ENCODE results near the gene CBARP.

The CBARP gene

DNA sequence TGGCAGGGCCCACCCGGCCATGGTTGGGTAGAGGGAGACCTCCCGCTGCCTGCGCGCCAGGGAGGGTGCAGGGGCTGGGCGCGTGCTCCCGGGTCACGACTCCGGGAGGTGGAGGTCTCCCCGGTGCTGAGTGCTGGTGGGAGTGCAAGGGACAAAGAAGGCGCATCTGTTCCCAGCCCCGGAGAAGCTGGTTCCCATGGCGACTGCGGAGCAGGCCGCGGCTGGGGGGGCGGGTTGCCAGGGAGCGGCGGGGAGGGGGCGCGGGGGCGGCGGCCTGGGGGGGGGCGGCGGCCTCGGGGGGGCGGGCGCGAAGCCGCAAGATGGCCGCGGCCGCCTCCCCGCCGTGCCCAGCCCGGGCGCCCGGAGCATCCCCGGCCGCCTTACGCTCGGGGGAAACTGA is 1.2 kb downstream of the CBARP start:
- no peak for FAIRE-seq

DNA sequence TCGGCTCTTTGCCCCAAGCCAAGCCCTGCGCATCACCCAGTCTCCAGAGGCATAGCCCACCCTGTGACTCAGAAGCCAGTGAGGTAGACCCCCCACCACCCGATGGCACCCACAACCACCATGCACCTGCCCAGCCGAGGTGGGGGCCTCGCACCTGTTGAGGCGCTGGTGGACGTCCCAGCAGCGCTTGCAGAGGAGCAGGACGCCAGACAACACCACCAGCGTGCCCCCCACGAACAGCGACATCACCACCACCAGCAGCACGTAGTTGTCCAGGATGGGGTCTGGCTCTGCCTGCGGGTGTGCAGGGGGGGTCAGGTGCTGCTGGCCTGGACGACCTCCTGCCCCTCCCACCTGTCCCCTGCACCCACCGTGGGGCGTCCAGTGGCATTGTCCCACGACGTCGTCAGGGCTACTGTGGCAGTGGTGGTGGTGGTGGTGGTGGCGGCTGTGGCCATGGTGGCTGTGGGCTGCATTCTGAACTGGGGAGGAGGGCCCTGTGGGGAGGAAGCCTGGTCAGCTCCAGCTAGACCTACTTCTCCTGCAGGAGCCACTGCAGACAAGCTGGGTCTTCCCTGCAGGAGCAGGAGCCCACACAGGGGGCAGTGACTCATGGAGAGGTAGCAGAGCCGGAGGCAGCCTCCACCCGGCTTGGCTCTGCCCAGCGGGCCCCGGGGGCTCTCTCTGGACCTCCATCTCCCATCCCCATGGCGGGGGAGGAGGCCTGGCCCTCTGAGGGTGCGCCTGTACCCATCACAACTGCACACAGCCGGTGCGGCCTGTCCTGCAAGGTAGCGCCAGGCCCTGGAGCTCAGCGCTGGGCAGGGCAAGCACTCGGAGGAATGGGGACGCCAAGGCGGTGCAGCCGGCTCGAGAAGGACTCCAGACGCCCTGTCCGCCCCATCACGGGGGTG is 1.9 kb downstream of the CBARP start:
- no peak for FAIRE-seq

DNA sequence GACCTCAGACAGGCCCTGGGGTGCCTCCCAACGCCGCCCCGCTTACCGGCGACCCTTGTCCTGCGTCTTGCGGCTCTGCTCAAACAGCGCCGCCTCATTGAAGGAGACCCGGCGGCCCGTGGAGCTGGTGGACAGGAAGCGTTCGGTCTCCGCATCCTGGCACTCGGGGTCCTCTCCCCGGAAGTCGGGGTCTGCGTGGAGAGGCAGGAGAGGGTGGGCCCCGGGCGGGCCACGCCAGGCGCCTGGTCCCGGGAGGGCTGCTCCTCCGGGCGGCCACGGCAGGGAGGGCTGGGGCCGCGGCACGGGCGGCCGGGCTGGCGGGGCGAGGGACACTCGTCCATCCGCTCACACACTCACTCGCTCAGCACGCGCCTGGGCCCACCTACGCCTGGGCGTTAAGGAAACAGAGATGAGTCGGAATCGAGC is 2.8 kb downstream of the CBARP start:
- no peak for FAIRE-seq

DNA sequence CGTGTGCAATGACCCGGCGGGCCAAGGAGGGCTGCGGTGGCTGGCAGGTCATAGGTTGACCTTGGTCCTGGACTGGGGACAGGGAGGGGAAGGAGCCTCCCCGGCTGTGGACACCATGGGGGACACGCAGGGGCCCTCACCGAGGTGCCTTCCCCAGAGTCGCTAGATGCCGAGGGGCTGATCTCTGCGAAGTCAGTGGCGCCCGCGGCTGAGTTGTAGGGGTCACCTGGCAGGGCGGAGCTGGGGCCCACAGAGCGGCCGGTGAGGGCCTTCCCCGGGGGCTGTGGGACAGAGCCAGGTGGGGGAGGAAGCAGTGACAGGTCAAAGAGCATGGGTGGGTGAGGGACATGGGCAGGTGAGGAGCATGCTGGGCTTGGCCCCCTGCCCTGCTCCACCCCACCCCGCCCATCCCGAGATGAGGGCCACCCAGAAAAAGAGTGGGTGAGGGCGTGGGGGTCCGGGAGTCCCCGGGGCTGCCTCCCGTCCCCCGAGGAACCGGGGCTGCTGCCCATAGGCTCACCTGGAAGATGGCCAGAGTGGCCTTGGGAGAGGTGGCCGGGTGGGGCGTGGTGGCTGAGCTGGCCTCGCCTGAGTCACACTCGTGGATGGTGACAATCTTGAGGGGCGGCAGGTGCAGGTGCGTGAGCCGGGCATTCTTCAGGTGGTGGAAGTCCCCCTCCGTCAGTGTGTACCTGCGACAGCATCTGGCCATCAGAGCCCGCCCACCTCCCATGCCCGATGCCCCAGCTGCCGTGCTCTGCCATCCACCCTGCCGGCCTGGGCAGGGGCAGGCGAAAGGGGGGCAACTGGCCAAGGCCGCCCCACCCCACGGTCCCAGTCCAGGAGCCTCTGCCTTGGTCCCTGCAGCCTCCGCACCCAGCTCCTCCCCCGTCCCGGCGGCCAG is 3.5 kb downstream of the CBARP start:
- no peak for FAIRE-seq

DNA sequence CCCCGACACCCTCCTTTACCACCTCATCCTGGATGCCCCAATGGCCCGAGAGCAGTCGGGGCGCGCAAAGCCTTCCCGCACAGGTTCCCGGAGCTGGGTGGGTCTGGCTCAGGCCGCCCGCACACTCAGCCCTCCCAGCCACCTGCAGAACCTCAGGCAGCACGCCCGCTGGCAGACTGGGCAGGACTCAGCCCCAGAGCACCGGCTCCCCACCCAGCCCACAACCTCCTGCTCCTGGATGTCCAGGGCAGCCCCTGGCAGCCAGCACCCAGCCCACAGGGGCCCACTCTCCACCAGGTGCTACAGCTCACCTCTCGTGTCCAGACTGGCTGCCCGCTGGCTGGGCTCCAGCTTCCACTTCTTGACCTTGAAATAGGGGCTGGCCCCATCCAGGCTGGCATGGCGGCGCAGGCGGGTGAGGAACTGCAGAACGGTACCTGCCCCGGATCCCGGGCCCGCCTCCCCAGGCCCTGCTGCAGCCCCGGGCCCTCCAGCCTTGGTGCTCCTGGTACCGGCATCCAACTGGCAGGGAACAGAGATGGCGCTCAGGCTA is 4.6 kb downstream of the CBARP start:
- no peak for FAIRE-seq

DNA sequence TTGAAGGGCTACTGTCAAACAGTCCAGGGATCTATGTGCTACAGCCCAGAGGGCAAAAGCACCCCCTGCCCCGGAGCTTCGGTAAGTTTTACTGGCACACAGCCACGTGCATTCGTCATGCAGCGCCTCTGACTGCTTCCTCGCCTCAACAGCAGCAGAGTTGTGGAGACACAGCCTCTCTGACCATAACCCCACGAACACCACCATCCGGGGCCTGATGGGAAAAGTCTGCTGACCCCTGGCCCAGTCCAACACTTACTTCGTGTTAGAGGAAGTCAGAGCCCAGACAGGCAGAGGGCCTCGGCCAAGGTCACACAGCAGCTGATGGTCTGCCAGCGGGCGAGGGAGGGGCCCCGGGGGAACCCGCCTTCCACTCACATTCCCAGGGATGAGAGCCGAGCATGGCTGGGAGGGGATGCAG is 5.1 kb downstream of the CBARP start:
- no peak for FAIRE-seq

DNA sequence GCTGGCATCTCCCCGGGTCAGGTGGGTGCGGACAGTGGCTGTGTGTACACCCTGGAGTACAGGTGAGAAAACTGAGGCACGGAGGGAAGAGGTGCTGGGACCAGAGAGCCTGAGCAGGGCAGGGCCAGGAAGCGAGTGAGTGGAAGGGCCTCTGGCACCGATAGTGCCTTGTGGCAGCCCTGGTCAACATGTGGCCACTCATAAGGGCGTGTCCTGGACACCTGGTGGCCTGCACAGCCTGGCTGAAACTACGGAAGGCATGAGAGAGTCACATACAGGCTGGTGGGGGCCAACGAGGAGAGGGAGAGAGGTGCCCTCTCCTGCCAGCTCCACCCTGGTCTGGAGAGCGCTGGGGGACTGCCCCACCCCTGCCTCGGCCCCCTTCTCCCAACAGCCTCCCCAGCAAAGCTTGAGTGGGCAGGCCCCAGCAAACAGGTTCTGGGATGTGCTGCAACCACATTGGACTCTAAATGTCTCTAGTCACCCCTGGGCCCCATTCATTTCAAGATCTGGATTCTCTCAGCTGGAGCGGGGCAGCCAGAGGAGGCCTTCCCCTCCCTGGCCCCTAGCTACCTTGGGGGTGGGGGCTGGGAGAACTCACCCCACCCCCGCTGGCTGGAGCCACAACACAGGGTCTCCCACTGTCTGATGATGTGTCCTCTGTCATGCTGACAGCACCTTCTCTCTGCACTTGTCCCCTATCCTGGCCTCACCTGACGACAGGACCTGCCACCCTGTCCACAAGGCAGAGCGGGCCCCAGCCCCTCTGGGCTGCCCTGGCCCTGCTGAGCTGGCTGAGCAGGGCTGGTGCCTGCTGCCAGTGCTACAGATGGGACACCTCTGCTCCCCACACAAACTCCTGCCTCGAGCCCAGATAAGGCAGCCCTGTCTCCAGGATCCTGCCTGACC is 5.8 kb downstream of the CBARP start:
- no peak for FAIRE-seq

DNA sequence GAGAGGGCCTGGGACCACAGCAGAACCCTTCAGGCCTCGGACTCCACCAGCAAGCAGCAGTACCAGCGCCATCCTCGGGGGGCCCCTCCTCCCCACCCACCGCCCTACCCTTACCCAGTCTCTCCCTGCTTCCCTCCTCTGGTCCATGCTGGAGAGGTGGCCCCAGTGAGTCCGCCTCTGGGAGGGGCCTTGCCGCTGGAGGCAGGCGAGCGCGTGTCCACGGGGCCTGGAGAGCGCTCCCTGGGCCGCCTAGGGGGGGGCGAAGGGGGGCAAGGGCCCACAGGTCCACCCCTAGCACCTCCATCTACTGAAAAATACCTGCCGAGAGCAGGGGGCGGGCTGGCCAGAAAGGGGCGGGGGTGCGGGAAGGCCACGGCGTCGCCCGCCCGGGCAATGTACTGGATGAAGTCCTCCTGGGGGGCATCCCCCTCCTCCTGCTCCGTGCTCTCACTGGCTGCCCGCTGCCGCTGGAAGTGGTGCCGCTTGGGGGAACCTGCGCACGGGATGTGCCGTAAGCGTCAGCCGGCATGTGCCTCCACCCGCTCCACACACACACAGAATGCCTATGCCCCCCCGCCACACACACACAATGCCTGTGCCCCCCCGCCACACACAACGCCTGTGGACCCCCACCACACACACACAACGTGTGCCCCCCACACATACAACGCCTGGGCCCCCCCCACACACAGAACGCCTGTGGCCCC is 6.9 kb downstream of the CBARP start:
- no peak for FAIRE-seq

DNA sequence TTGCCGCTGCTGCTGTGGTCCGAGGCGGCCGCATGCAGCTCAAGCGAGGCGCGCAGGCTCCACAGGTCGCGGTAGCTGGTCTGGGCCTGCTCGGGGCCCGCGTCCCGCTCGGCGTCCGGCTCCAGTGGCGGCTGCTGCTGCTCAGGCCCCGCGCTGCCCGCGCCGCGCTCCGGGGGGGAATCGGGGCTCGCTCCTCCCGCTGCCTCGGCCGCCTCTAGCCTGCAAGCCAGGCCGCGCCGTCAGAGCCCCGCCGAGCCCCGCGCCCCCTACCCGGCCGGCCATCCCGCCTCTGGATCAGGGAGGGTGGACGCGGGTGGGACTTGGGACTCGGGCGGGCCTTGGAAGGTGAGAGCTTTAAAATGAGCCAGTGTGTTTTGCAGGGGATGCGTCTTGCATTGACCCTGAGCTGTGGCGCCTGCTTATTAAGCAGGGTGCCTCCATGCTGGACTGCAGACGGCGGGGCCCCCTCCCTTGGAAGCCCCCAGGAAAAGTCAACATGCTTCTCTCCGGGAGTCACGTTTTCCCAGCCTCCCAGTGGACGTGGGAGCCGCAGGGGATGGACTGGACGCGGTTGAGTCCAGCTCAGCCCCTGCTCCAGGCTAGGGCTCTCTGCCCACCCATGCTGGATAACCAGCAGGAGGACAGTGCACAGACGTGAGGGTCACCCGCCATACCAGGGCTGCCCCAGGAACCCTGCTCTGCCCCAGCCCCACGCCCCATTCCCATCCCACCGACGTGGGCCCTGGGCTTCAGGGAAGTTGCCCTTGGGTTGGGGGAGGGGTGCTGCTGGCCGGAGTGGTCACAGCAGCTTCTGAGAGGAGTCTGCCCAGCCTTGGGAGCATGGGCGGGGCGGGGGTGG is 7.7 kb downstream of the CBARP start:
- FAIRE-seq: no peak

DNA sequence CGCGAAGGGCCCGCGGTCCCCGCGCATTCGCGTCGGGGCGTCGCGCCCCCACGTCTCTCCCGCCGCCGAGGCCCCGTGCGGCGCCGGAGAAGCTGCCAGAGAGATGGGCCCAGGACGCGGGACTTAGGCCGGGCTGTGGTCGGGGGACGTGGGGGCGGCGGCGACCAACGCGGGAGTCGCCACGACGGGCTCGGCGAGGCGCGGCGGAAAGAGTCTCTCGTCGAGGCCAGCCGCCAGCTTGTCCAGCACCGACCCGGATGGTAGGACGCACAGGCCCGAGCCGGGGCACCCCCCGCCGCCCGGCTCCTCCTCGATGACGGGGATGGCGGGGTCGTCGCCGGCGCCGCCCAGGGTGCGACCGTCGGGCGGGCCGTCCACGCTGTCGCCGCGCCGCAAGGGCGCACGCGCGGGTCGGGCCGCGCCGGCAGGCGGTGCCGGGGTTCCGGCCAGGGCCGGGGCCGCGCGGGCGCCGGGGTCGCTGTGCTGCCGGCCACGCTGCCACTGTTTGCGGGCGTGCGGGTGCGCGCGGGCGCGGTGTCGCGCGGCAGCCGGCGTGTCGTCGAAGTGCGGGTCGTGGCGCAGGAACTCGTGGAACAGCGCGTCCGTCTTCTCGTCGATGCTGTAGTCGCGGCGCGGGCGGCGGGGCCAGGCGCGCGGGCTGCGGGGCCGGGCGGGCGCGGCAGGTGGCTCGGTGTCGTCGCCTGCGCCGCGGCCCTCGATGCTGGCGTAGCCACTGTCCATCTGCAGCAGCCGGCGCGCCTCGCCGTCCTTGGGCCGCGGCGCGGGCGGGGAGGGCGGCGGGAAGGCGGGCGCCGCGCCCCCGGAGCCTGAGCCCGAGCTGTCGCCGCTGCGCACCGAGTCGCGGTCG is 8.5 kb downstream of the CBARP start:
- no peak for FAIRE-seq

DNA sequence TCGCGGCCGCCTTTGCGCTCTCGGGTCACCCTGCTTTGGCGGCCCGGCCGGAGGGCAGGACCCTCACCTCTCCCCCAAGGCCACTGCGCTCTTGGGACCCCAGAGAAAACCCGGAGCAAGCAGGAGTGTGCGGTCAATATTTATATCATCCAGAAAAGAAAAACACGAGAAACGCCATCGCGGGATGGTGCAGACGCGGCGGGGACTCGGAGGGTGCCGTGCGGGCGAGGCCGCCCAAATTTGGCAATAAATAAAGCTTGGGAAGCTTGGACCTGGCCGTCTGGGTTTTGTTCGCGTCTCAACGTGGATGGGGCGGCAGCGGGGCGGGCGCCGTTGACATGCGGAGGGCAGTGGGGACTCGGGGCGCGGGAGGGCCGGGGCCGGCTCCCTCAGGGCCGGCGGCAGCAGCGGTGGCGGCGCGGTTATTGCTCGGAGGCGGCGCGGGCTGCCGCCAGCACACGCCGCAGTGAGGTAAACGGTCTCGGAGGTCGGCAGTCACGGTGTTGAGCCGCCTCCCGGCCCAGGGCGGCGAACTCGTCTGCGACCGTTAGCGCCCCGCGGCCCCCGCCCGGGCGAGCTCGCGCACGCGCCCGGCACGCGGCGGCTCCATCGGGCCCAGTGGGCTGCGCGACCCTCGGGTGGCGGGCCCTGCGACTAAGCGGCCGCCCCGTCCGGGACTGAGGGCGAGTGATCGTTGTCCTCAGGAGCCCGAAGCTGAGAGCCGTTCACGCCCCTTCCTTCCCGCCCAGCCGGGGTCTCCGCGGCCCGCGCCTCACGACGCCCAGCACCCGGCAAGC is 9.4 kb downstream of the CBARP start:
- FAIRE-seq: no peak

DNA sequence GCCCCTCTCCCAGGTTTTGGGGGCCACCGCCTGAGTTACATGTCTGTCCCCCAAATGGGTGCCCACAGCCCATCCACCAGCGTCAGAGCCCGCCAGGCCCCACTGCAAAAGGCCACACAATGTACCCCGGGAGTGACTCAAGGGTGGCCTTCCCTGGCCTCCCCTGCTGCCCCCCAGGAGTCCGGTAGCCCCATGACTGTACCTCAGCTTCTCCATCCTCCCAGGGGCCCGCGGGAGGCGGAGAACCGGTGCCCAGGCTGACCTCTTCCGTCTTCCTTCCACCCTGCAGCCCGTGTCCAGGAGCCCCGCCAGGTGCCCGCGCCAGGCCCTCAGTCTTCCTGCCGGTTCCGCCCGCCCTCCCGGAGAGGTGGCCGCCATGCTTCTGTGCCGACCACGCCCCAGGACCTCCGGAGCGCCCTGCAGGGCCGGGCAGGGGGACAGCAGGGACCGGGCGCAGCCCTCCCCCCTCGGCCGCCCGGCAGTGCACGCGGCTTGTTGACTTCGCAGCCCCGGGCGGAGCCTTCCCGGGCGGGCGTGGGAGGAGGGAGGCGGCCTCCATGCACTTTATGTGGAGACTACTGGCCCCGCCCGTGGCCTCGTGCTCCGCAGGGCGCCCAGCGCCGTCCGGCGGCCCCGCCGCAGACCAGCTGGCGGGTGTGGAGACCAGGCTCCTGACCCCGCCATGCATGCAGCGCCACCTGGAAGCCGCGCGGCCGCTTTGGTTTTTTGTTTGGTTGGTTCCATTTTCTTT is 10.3 kb downstream of the CBARP start:
- FAIRE-seq: no peak

DNA sequence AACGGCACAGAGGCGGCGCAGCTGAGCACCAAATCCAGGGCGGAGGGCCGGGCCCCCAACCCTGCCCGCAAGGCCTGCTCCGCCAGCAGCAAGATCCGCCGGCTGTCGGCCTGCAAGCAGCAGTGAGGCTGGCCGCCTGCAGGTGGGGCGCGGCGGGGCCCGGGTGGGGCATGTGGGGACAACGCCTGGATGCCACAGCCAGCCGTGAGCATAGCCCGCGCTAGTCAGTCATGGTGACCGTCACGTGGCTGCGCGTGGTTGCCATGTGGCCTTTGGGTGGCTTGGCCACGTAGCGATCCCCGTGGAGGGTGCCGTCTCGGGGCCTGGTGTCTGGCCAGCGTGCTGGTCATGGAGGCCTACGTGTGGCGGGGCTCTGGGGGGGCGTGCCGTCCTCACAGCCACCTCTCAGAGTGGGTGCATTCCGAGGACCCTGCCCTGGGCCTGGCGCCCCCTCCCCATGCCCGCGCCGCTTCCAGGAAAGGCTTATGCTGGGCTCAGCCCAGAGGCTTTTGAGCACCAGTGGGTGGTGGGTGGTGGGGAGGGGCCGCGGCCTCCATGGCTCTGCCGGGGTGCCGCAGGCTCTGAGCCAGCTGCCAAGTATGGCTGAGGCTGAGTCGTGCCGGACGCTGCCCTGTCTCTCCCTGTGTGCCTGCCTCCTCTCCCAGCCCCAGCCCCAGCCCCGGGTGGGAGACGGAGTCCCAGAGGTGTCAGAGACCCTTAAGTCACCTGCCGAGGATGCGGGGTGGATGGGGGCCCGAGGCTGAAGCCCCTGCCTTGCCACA is 11.1 kb downstream of the CBARP start:
- FAIRE-seq: no peak

DNA sequence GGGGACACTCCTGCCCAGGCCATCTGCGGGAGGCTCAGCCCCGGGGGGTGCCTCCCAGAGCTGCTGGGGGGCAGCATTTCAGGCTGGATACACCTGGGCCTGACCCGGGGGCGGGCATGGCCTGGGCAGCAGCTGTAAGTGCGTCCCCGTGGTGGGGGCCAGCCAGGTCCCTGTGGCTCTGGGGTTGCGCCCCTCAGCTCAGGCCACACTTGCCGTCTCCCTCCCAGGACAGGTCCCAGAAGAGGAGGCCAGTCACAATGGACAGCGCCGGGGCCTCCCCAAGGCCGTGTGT is 11.6 kb downstream of the CBARP start:
- FAIRE-seq: no peak

DNA sequence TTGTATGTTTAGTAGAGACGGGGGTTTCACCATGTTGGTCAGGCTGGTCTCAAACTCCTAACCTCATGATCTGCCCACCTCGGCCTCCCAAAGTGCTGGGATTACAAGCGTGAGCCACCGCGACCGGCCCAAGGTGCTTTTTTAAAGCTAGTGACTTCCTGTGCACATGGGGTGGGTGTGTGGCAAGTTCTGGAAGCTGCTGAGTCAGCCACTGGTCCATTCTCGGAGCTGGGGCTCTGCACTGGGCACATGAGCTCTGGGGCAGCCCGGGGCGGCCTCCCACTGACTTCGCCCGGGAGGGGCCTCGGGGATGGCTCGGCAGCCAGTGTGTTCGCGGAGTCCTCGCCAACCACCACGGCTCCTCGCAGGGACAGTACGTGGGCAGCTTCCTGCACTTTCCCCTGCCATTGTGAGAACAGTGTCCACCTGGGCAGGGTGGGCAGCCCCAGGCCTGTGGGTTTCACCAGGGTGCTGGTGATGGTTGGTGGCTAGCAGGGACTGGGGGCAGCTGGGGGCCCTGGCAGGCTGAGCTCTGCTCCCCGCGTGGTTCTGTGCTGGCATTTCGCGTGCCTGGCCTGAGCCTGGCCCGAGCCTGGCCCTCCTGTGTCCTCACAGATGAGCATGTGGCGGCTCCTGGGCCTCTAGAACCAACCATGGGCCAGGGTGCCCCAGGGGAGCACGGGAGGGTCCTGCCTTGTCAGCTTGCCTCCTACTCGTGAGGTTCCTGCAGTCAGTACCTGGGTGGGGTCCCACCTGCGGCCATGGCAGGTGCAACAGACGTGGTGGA is 12.2 kb downstream of the CBARP start:
- no peak for FAIRE-seq

DNA sequence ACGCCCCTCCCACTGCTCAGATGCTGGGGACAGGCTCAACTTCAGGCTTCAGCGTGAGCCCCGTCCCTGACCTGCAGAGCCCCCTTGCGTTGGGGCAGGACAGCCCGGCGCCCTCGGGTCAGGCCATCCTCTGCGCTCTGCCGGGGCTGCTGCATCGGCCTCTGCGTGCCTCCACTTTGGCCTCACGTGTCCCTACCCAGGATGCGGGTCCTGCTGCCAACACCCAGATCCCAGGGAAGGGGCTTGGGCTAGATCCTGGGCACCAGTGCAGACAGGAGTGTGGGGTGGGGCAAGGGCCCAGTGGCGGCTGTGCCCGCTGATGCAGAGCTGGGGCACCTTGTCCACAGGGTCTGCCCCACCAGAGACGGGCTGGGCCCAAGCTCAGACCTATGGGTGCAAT is 13.0 kb downstream of the CBARP start:
- no peak for FAIRE-seq

Data from A204.1 (cell line).